ENCODE results near the gene MPPED2.

GRCh38 chr11:30465623-30466022 is 120.5 kb downstream of the MPPED2 start:
- TF ChIP-seq CTCF (conservative IDR thresholded peaks at IDR 0.05 in 1 of 2, IDR thresholded peaks at IDR 0.05 in 1 of 2; ENCODE audit: extremely low read depth in 1 of 2, insufficient read depth in 1 of 2, low read depth in 1 of 2, low read length in 2 of 2) (no peak), EZH2 (IDR thresholded peaks at IDR 0.05; ENCODE audit: borderline replicate concordance, low read length) (no peak)

All from mammary epithelial cell (primary cell).